HTR-8/SVneo (cell line): Measurements from ENCODE around the gene GPR55.

ENCODE experiments used
- DNase-seq: peaks from one replicate; pipeline ENCODE4 v3.0.0; 2011; ENCODE audit warnings: low spot score, mixed read lengths; ENCODE audit not compliant: insufficient read length
- FAIRE-seq: peaks from 2 replicates; lab custom pipeline; 2011; peaks lifted over from hg19 to GRCh38; lab: Jason Lieb, UNC

Gene GPR55

DNA sequence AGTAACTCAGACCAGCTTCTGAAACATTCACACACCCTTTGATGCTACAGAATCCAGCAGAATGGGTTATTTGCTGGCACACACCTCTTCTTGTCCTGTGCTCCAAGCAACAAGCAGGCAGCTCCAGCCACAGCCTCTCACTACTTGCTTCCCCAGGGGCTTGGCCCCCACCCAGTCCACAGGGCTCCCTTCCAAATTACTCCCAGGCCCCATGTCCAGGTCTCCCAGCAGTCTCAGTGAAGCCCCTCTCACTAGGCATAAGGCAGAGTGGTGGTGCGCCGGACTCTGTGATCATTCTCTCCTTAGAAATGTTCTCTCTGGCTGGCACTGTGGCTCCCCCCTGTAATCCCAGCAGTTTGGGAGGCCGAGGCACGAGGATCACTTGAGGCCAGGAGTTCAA is 34.4 kb downstream of the GPR55 start:
- FAIRE-seq, result no peak
- DNase-seq, result no peak

GRCh38 chr2:230889911-230890601 is 35.0 kb downstream of the GPR55 start:
- FAIRE-seq, result no peak
- no peak for DNase-seq

GRCh38 chr2:230888824-230889400 is 36.1 kb downstream of the GPR55 start:
- DNase-seq, result no peak
- FAIRE-seq, result no peak

DNA sequence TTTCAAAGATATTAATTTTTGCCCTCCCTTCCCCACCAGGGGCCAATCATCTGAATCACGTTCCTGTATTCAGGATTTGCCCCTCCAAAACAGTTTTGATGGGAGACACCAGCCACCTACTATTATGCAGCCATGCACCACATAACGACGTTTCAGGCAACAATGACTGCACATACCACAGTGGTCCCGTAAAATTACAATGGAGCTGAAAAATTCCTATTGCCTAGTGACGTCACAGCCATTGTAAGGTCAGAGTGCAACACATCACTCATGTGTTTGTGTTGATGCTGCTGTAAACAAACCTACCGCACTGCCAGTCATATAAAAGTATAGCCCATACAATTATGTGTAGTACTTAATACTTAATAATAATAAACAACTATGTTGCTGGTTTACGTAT is 37.7 kb downstream of the GPR55 start:
- DNase-seq (no peak), FAIRE-seq (no peak)

DNA sequence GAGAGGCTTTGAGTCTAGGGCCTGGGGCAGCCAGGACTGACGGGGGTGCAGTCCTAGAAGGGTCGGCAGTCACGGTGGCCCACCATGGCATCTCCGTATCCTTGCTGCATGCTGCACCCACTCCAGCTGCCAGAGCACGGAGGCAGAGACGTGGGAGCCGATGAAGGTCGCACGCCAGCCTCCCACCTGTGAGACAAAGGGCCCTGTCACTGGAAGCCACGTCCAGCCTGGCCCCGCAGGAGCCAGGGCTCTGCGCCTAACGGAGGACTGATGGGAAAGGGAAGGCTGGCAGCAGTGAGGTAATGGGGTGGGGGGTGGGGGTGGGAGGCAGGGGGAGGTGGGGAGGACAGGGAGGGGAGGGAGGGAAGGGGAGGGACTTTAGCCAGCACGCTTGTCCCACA is 38.4 kb downstream of the GPR55 start:
- no peak for FAIRE-seq
- DNase-seq, result no peak

- FAIRE-seq (no peak), DNase-seq (no peak)
Measured at GRCh38 chr2:230886206-230886605, 38.8 kb downstream of the GPR55 start.

DNA sequence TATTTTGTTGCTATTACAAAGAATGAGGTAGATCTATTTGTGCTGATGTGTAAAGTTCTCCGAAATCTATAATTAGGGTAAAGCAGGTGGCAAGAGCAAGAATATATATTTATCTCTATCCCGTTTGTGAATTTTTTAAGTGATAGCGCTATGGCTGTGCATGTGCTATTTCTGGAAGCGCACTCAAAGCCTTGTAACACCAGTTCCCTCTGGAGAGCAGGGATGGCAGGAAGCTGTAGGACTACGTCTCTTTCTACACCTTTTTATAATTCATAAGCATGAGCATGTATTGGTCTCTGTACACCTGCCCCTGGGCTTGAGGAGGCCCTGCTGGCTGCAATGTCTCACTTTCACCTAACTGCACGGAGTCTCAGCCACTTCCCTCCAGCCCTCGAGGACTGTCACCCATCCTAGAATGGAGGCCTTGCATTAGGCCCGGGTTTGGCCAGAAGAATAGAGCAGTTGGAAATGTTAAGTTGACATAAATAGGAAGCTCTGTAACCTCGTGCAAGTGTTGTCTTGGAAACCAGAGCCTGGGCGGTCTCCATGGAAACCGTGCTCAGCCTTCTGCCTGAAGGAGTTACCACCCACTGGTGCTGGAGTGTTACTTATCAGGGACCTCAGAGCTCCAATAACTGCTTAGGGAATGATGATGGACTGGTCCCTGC is 39.4 kb downstream of the GPR55 start:
- no peak for FAIRE-seq
- no peak for DNase-seq

DNA sequence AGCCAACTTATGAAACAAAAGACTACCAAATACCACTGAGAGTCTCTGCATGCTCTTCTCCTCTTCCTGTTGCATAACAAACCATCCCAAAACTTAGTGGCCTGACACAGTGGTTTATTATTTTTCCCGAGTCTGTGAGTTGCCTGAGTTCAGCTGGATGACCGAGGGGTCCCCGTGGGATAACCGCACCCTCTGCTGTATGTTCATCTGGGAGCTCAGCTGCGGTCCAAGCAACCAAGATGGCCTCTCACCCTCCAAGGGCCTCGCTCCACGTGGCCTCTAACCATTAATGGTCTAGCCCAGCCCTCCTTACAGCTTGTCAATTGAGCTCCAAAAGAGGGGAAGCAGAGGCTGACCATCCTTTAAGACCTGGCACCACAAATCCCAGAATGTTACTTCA is 43.2 kb downstream of the GPR55 start:
- DNase-seq, result no peak
- no peak for FAIRE-seq

DNA sequence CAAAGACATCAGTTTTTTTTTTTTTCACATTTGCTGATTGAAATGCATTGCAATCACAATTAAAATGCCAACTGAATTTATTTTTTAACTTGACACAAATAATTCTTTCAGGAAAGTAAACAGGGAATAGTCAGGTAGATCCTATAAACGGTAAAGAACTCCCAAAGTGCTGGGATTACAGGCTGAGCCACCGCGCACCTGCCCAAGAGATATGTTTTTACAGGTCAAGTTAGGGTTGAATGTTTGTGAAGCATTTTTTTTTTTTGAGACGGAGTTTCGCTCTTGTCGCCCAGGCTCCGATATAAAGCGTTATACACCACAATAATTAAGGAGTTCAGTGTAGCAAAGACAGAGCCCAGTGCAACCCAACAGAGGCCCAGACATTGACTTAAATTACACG is 45.2 kb downstream of the GPR55 start:
- no peak for FAIRE-seq

GRCh38 chr2:230879271-230879882 is 45.7 kb downstream of the GPR55 start:
- DNase-seq (no peak), FAIRE-seq (no peak)

More for the DNA sequence above, 45.2 kb downstream of the GPR55 start:
- DNase-seq, result no peak

DNA sequence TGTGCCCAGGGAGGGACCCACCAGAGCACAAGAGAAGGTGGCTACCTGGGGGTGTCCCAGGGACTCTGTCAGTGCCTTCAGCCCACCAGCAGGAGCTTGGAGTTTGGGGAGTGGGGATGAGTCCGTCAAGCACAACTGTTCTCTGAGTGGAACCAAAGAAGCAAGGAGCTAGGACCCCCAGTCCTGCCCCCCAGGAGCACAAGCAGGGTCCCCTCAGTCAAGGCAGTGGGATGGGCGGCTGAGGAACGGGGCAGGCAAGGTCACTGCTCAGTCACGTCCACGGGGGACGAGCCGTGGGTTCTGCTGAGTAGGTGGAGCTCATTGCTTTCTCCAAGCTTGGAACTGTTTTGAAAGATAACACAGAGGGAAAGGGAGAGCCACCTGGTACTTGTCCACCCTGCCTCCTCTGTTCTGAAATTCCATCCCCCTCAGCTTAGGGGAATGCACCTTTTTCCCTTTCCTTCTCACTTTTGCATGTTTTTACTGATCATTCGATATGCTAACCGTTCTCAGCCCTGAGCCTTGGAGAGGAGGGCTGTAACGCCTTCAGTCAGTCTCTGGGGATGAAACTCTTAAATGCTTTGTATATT is 46.3 kb downstream of the GPR55 start:
- DNase-seq (no peak), FAIRE-seq (no peak)

GRCh38 chr2:230877759-230878598 is 47.1 kb downstream of the GPR55 start:
- DNase-seq, result no peak
- no peak for FAIRE-seq

GRCh38 chr2:230877116-230877758 is 47.8 kb downstream of the GPR55 start:
- FAIRE-seq, result no peak
- DNase-seq, result no peak

- DNase-seq (no peak), FAIRE-seq (no peak)
Measured at GRCh38 chr2:230875347-230876315, 49.4 kb downstream of the GPR55 start.

- DNase-seq (no peak), FAIRE-seq (no peak)
Measured at GRCh38 chr2:230874876-230875275, 50.2 kb downstream of the GPR55 start.

GRCh38 chr2:230874456-230874855 is 50.6 kb downstream of the GPR55 start:
- no peak for DNase-seq

DNA sequence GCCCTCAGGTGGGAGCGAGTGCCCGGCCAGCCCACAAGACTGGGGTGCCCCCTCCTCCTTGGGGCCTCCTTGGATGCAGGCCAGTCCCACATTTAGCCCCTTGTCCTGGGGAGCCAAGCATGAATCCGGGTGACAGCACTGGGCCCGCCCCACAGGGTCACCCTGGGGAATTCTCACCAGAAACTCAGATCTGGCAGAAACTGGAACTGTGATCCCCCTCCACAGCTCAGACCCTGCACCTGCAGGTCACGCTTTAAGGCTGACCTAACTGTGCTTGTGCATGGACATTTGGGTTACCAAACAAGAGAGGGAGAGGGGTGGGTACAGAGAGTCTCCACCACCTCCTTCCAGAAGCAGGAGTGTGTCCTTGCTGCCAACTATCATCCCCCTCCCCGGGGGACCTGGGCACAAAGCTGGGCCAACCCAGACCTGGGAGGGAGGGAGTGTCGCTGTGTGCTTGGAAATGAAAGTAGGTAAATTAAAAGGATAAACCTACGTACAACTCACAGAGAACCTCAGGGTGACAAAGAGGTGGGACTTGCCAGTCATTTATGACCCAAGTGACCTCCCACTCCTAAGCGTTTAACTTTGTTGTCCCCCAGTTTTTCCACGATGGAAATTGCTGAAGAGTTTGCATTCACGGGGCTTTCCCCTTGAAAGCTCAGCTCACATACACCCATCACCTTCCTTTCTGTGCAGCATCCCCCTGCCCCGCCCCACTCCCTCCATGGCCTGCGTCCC is 51.2 kb downstream of the GPR55 start:
- no peak for DNase-seq
- no peak for FAIRE-seq

More at GRCh38 chr2:230874456-230874855, 50.6 kb downstream of the GPR55 start:
- no peak for FAIRE-seq
